Measurements from ENCODE around the gene UBD. TPM values are rescaled to one million over a fixed set of nuclear protein-coding genes. Genes with fewer than 3 reads are reported as not detected.

UBD gene
- total and polyA plus RNA-seq, 10 donors = 10.8 to 121 (median 27.1) TPM

- Histone ChIP-seq H3K4me1 (peaks cover 0 to 13% (median 2%) of the 10 kb centered on the region in 6 donors), H3K27ac (no peak overlapping the region), H3K4me3 (no peak overlapping the region), H3K27me3 (replicated peaks in 1 of 7) (peaks cover 0 to 44% (median 0%) of the 10 kb centered on the region in 7 donors), H3K36me3 (no peaks in the 10 kb centered on the region), H3K9me3 (no peaks in the 10 kb centered on the region)
- WGBS, 5 donors = 28 to 38% (median 36%) methylated on average over 4 of the region's 4 CpGs
- no peak for DNase-seq
- intact Hi-C loops (cut with DNase I; ENCODE audit: low total_unique reads) = no loop called here
- no peak for TF ChIP-seq CTCF (IDR thresholded peaks at IDR 0.05 in 8 of 11, conservative IDR thresholded peaks at IDR 0.05 in 3 of 11)
- TF ChIP-seq POLR2A (IDR thresholded peaks at IDR 0.05) = no peak
- no peak for TF ChIP-seq POLR2AphosphoS5 (IDR thresholded peaks at IDR 0.05)
Observed at GRCh38 chr6:29593199-29593855, 33.8 kb upstream of the UBD start.

DNA sequence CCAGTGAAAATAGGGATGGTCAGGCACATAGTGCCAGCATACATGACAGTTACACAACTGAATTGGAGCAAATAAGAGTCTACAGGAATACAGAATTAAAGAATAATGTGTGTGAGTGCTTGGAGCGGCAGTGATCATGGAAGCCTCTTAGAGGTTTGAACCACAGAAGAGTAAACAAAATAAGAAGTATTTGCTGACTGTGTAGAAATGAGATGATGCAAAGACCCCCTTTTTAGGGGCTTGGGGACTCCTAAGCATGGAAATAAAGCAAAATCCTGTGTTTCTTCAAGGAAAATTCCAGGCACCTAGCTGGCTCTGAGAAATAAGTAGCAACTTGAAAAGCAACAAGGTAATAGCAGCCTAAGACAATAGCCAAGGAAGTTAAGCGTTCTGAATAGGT is 32.1 kb upstream of the UBD start:
- Histone ChIP-seq H3K4me1 (peaks cover 0 to 13% (median 2%) of the 10 kb centered on the region in 6 donors), H3K9me3 (no peaks in the 10 kb centered on the region), H3K27ac (no peak overlapping the region), H3K27me3 (replicated peaks in 1 of 7) (peaks cover 0 to 48% (median 0%) of the 10 kb centered on the region in 7 donors), H3K4me3 (no peak overlapping the region), H3K36me3 (no peaks in the 10 kb centered on the region)
- intact Hi-C loops (cut with DNase I; ENCODE audit: low total_unique reads) = no loop called here
- DNase-seq = no peak
- TF ChIP-seq POLR2AphosphoS5 (IDR thresholded peaks at IDR 0.05) (no peak), POLR2A (IDR thresholded peaks at IDR 0.05) (no peak), CTCF (IDR thresholded peaks at IDR 0.05 in 8 of 11, conservative IDR thresholded peaks at IDR 0.05 in 3 of 11) (no peak)
- WGBS, 5 donors = 80 to 91% (median 89%) methylated on average over 2 of the region's 2 CpGs

DNA sequence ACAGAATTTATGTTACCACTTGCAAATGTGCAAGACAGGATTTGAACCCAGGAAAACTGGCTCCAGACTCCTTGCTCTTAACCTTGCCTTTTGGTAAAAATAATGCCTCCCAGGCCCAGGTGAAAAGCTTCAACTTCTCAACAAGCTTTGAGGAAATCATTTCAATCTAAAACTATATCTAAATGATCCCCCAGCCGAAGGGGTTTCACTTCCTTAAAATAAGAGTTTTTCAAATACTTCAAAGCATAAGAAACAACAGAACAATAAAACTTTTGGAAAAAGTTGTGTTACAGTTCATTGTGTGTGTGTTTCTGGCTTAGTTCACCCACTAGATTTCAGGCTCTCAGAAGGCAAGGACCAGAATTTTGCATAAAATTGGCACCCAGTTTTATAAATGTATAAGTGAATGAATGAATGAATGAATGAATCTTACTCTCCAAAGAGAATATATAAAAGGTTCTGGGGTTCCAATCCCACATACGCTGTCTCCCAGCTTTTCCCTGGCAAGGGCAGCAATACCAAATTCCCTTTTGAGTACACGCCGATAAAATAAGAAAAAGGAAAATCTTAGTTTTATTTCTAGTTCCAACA is 30.8 kb upstream of the UBD start:
- WGBS, 5 donors = 67 to 84% (median 80%) methylated on average over 4 of the region's 4 CpGs
- Histone ChIP-seq H3K36me3 (no peaks in the 10 kb centered on the region), H3K4me1 (peaks cover 0 to 13% (median 2%) of the 10 kb centered on the region in 6 donors), H3K9me3 (no peaks in the 10 kb centered on the region), H3K27me3 (replicated peaks in 1 of 7) (peaks cover 0 to 48% (median 0%) of the 10 kb centered on the region in 7 donors), H3K4me3 (no peak overlapping the region), H3K27ac (no peak overlapping the region)
- intact Hi-C loops (cut with DNase I; ENCODE audit: low total_unique reads) = no loop called here
- TF ChIP-seq POLR2AphosphoS5 (IDR thresholded peaks at IDR 0.05) (no peak), POLR2A (IDR thresholded peaks at IDR 0.05) (no peak), CTCF (IDR thresholded peaks at IDR 0.05 in 8 of 11, conservative IDR thresholded peaks at IDR 0.05 in 3 of 11) (no peak)
- no peak for DNase-seq

DNA sequence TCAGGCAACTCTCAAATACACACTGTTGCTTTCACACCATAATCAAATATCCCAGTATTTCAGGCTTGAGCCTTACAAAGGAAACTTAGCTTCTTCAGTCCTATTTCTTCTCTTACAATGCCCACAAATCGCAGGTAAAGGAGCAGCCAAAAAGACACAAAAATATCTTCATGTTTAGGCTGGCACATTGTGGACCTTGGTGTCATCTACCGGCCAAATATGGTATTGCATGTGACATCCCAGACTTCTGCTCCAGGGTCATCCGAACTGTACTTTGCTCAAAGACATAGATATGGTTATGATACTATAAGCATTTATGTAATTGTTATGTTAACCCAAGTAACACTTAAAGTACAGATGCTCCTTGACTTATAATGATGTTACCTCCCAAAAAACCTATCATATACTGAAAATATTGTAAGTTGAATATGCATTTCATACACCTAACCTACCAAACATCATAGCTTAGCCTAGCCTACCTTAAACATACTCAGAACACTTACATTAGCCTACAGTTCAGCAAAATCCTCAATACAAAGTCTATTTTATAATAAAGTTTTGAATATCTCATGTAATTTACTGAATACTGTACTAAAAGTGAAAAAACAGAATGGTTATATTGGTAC is 30.0 kb upstream of the UBD start:
- no peaks in the 10 kb centered on the region for H3K9me3 ChIP-seq
- 6 to 13% (median 9%) methylated on average over 3 of the region's 3 CpGs for WGBS, 5 donors
- H3K27ac ChIP-seq = no peak overlapping the region
- peaks cover 0 to 55% (median 0%) of the 10 kb centered on the region in 7 donors for H3K27me3 ChIP-seq (replicated peaks in 1 of 7)
- H3K36me3 ChIP-seq = no peaks in the 10 kb centered on the region
- peaks cover 0 to 13% (median 2%) of the 10 kb centered on the region in 6 donors for H3K4me1 ChIP-seq
- no peak for DNase-seq
- no peak overlapping the region for H3K4me3 ChIP-seq
- intact Hi-C loops (cut with DNase I; ENCODE audit: low total_unique reads) = loop anchor here (10.0 kb wide), 1 partner anchor 895 kb away; no protein-coding TSS in a partner anchor
- TF ChIP-seq POLR2AphosphoS5 (IDR thresholded peaks at IDR 0.05) (no peak), CTCF (IDR thresholded peaks at IDR 0.05 in 8 of 11, conservative IDR thresholded peaks at IDR 0.05 in 3 of 11) (peak; percentile 76 to 94 (median 91))

All from spleen (tissue), 11 donors.